HG03565 (cell line): ENCODE measurements around the gene MTHFD2.
A peak's percentile ranks its signal among the peaks of the same experiment; 100 is the strongest.
"Not testable (repeated sequence)": the region's sequence is repeated elsewhere in the genome, so short reads cannot be mapped to it uniquely, and the experiment has no call there.

Experiments
- ATAC-seq: cut with Tn5 transposase; IDR thresholded peaks from one replicate; pipeline ENCODE4 v1.9.1; 2021; ENCODE audit warnings: mild to moderate bottlenecking, moderate library complexity; ENCODE audit not compliant: unreplicated experiment

The MTHFD2 gene

GRCh38 chr2:74194799-74195198, 3.6 kb upstream of the MTHFD2 start:
- no peak for ATAC-seq

GRCh38 chr2:74197049-74197448, 1.4 kb upstream of the MTHFD2 start:
- ATAC-seq, result no peak

GRCh38 chr2:74198023-74198460, 373 bp upstream of the MTHFD2 start:
- no peak for ATAC-seq

GRCh38 chr2:74199275-74199701, 873 bp downstream of the MTHFD2 start:
- no peak for ATAC-seq

GRCh38 chr2:74199871-74200305, 1.5 kb downstream of the MTHFD2 start:
- ATAC-seq, result no peak

GRCh38 chr2:74201196-74201595, 2.8 kb downstream of the MTHFD2 start:
- no peak for ATAC-seq

- ATAC-seq, result no peak
These were observed 3.2 kb downstream of the MTHFD2 start for GRCh38 chr2:74201596-74201995.

- no peak for ATAC-seq
These were observed 6.0 kb downstream of the MTHFD2 start for GRCh38 chr2:74204436-74204835.

GRCh38 chr2:74205113-74205512, 6.7 kb downstream of the MTHFD2 start:
- ATAC-seq, result no peak

- no peak for ATAC-seq
These were observed 7.2 kb downstream of the MTHFD2 start for GRCh38 chr2:74205596-74205995.

GRCh38 chr2:74206180-74206688, 7.8 kb downstream of the MTHFD2 start:
- ATAC-seq, result peak; percentile 62

GRCh38 chr2:74212702-74213410, 14.4 kb downstream of the MTHFD2 start:
- no peak for ATAC-seq

GRCh38 chr2:74215771-74216170, 17.4 kb downstream of the MTHFD2 start:
- ATAC-seq, result not testable (repeated sequence)

- no peak for ATAC-seq
These were observed 18.2 kb downstream of the MTHFD2 start for GRCh38 chr2:74216642-74217041.

- no peak for ATAC-seq
These were observed 21.6 kb downstream of the MTHFD2 start for GRCh38 chr2:74219846-74220486.

- no peak for ATAC-seq
These were observed 22.7 kb downstream of the MTHFD2 start for GRCh38 chr2:74221091-74221490.

GRCh38 chr2:74221604-74222299, 23.3 kb downstream of the MTHFD2 start:
- no peak for ATAC-seq

- no peak for ATAC-seq
These were observed 23.9 kb downstream of the MTHFD2 start for GRCh38 chr2:74222300-74222650.

- ATAC-seq, result no peak
These were observed 25.7 kb downstream of the MTHFD2 start for GRCh38 chr2:74223941-74224770.

GRCh38 chr2:74225698-74226459, 27.5 kb downstream of the MTHFD2 start:
- ATAC-seq, result no peak
